Measurements from ENCODE around the gene USF3. TPM values are rescaled to one million over a fixed set of nuclear protein-coding genes. Genes with fewer than 3 reads are reported as not detected.

Gene USF3
- polyA plus RNA-seq, 3 donors: 1.6 to 4.5 (median 3.3) TPM

- H3K4me1 Mint-ChIP-seq: peaks cover 20% of the 10 kb centered on the region
- Histone ChIP-seq H3K9ac (ENCODE audit: insufficient read depth, low read length, poor library complexity, severe bottlenecking) (no peak overlapping the region), H3K79me2 (ENCODE audit: insufficient read depth, low read length) (no peaks in the 10 kb centered on the region), H3K4me2 (replicated peaks; ENCODE audit: extremely low read depth, low read length, poor library complexity, severe bottlenecking) (no peak overlapping the region), H2AFZ (ENCODE audit: insufficient read depth, low read depth, low read length, poor library complexity, severe bottlenecking) (no peak overlapping the region), H3K9me3 (replicated peaks in 1 of 2; ENCODE audit: control insufficient read depth in 1 of 2, insufficient read depth in 1 of 2, low read length in 2 of 2) (no peaks in the 10 kb centered on the region), H3K27ac (ENCODE audit: low read depth in 1 of 2, low read length in 2 of 2) (no peak overlapping the region), H3K27me3 (ENCODE audit: control insufficient read depth in 2 of 2, insufficient read depth in 2 of 2, low read length in 2 of 2) (no peaks in the 10 kb centered on the region), H3K4me3 (replicated peaks in 1 of 3; ENCODE audit: low read depth in 2 of 3, low read length in 3 of 3) (no peak overlapping the region), H3K4me1 (ENCODE audit: control insufficient read depth in 1 of 2, insufficient read depth in 2 of 2, low read length in 2 of 2) (peaks cover 7% of the 10 kb centered on the region in 2 donors), H4K20me1 (ENCODE audit: insufficient read depth, low read length) (no peaks in the 10 kb centered on the region), H3K36me3 (replicated peaks in 1 of 2; ENCODE audit: control insufficient read depth in 1 of 2, insufficient read depth in 2 of 2, low read length in 2 of 2) (peaks cover 31 to 40% of the 10 kb centered on the region in 2 donors)
- intact Hi-C loops (cut with micrococcal nuclease): no loop called here
- H3K27me3 Mint-ChIP-seq (ENCODE audit: low read depth in 3 of 3): peaks cover 0 to 1% (median 0%) of the 10 kb centered on the region in 3 donors
- WGBS (ENCODE audit: insufficient coverage): 29% methylated on average over 3 of the region's 4 CpGs
- no peak for TF ChIP-seq CTCF (IDR thresholded peaks at IDR 0.05)
- no peak for DNase-seq
- H3K4me3 Mint-ChIP-seq: no peak overlapping the region
- H3K9me3 Mint-ChIP-seq: no peaks in the 10 kb centered on the region
- peak overlapping the region in 1 of 7 donors; percentile 85 for H3K27ac Mint-ChIP-seq
- H3K36me3 Mint-ChIP-seq: peaks cover 55 to 68% of the 10 kb centered on the region in 2 donors
Observed at GRCh38 chr3:113668015-113668414, 28.4 kb downstream of the USF3 start.

- no peak overlapping the region for H3K27ac ChIP-seq (ENCODE audit: low read depth in 1 of 2, low read length in 2 of 2)
- H3K4me3 ChIP-seq (replicated peaks in 1 of 3; ENCODE audit: low read depth in 2 of 3, low read length in 3 of 3): no peak overlapping the region
- no peaks in the 10 kb centered on the region for H3K27me3 ChIP-seq (ENCODE audit: control insufficient read depth in 2 of 2, insufficient read depth in 2 of 2, low read length in 2 of 2)
- no peak overlapping the region for H3K4me2 ChIP-seq (replicated peaks; ENCODE audit: extremely low read depth, low read length, poor library complexity, severe bottlenecking)
- H3K9ac ChIP-seq (ENCODE audit: insufficient read depth, low read length, poor library complexity, severe bottlenecking): no peak overlapping the region
- no peak overlapping the region for H2AFZ ChIP-seq (ENCODE audit: insufficient read depth, low read depth, low read length, poor library complexity, severe bottlenecking)
- peaks cover 48 to 59% of the 10 kb centered on the region in 2 donors for H3K36me3 ChIP-seq (replicated peaks in 1 of 2; ENCODE audit: control insufficient read depth in 1 of 2, insufficient read depth in 2 of 2, low read length in 2 of 2)
- DNase-seq: no peak
- no peaks in the 10 kb centered on the region for H3K9me3 ChIP-seq (replicated peaks in 1 of 2; ENCODE audit: control insufficient read depth in 1 of 2, insufficient read depth in 1 of 2, low read length in 2 of 2)
- H3K4me1 ChIP-seq (ENCODE audit: control insufficient read depth in 1 of 2, insufficient read depth in 2 of 2, low read length in 2 of 2): peaks cover 7% of the 10 kb centered on the region in 2 donors
- Mint-ChIP-seq H3K9me3 (peaks cover 0 to 3% (median 0%) of the 10 kb centered on the region in 7 donors), H3K36me3 (peaks cover 67 to 77% of the 10 kb centered on the region in 2 donors), H3K27me3 (ENCODE audit: low read depth in 3 of 3) (peaks cover 0 to 1% (median 0%) of the 10 kb centered on the region in 3 donors), H3K27ac (peak overlapping the region in 1 of 7 donors; percentile 87), H3K4me3 (no peak overlapping the region), H3K4me1 (peaks cover 16% of the 10 kb centered on the region)
- no peaks in the 10 kb centered on the region for H4K20me1 ChIP-seq (ENCODE audit: insufficient read depth, low read length)
- intact Hi-C loops (cut with micrococcal nuclease): no loop called here
- TF ChIP-seq CTCF (IDR thresholded peaks at IDR 0.05): no peak
- H3K79me2 ChIP-seq (ENCODE audit: insufficient read depth, low read length): no peaks in the 10 kb centered on the region
Observed at GRCh38 chr3:113664523-113665094, 31.8 kb downstream of the USF3 start.
